Ovary (tissue), 3 donors: ENCODE measurements around the gene TMED6.

ENCODE experiments used
- EP300 ChIP-seq: sonication (generic); formaldehyde crosslinking; IDR thresholded peaks from one replicate; pipeline ENCODE4 v1.6.1; 2017; ENCODE audit warnings: antibody characterized with exemption
- TF ChIP-seq, protein P1 (sequence below), 3 donors: fragments of 450-650 bp in 2 of 3; fragments of 200-600 bp in 1 of 3; IDR thresholded peaks; one replicate each; pipeline versions ENCODE4 v1.5.1 to v1.8.0; 2016 to 2022; ENCODE audit warnings: antibody characterized with exemption in 3 of 3, mild to moderate bottlenecking in 1 of 3
- donor health status: DM: no; HTN: no; CAD: no.

DNA sequence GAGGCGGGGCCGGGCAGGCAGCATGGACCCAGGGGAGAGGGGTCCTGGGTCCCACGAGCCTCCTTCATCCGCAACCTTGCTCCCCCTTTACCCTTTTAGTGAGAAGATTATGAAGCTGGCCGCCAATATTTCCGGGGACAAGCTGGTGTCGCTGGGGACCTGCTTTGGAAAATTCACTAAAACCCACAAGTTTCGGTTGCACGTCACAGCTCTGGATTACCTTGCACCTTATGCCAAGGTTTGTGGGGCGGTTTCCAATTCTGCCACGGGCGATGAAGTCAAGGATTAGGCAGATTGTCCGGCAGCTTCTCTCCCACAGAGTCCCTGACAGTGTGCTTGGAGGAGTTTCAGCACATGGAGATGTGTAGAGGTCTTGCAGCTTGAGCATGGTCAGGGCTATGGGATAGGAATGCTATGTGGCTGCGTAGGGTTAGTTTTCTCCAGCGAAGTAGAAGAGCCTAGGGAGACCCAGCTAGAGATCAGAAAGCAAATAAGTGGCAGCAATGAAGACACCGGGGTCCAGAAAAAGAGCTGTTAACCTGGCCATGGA, 11.4 kb downstream of the TMED6 start:
- TF ChIP-seq, protein P1, sequence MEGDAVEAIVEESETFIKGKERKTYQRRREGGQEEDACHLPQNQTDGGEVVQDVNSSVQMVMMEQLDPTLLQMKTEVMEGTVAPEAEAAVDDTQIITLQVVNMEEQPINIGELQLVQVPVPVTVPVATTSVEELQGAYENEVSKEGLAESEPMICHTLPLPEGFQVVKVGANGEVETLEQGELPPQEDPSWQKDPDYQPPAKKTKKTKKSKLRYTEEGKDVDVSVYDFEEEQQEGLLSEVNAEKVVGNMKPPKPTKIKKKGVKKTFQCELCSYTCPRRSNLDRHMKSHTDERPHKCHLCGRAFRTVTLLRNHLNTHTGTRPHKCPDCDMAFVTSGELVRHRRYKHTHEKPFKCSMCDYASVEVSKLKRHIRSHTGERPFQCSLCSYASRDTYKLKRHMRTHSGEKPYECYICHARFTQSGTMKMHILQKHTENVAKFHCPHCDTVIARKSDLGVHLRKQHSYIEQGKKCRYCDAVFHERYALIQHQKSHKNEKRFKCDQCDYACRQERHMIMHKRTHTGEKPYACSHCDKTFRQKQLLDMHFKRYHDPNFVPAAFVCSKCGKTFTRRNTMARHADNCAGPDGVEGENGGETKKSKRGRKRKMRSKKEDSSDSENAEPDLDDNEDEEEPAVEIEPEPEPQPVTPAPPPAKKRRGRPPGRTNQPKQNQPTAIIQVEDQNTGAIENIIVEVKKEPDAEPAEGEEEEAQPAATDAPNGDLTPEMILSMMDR (IDR thresholded peaks at IDR 0.05) = no peak
- TF ChIP-seq EP300 = no peak
